ENCODE results near the gene ADD2.
A peak's percentile ranks its signal among the peaks of the same experiment; 100 is the strongest.

ADD2 gene

DNA sequence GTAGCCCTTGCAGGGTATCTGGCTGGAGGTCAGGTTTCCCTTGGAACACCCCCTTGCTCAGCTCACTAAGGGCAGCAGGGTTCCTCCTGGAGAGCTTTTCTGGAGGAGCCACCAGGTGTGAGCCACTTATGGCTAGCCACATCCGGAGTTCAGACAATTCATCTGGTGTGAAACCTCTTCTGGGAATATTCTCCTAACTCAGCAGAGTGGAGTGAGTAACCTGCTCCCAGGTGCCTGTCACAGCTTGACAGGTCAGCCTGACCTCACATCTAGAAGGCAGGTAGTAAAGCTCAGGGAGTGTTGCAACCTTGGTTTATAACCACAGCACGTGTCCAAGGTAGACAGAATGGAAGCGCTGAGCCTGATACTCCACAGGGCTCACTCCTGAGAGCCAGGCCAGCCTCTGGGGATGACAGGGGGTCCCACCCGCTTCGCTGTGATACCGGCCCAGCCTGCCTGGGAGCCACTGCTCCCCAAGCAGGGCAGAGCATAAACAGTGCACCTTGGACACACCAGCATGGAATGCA, 151.8 kb downstream of the ADD2 start:
- intact Hi-C loops (cut with DNase I) = loop anchor here (5.0 kb wide), 1 partner anchor 314 kb away; the partner anchor contains the start of gene FAM136A
- no peak for DNase-seq

DNA sequence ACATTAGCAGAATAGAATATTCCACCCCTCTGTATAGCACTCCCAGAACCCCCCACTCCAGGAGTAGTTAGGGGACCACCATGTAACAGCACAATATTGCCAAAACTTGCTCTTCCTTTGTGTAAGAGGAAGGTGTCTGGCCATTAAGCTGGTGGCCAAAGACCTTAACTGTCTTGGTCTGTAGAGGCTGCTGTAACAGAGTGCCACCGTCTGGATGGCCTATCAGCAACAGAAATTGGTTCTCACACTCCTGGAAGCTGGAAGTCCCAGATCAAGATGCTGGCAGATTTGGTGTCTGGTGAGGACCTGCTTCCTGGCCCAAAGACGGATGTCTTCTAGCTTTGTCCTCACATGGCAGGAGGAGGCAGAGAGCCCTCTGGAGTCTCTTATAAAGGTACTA, 152.8 kb downstream of the ADD2 start:
- DNase-seq = peak in 2 of 10 donors; percentile 34 to 47
- intact Hi-C loops (cut with DNase I) = loop anchor here (5.0 kb wide), 1 partner anchor 313 kb away; the partner anchor contains the start of gene FAM136A

DNA sequence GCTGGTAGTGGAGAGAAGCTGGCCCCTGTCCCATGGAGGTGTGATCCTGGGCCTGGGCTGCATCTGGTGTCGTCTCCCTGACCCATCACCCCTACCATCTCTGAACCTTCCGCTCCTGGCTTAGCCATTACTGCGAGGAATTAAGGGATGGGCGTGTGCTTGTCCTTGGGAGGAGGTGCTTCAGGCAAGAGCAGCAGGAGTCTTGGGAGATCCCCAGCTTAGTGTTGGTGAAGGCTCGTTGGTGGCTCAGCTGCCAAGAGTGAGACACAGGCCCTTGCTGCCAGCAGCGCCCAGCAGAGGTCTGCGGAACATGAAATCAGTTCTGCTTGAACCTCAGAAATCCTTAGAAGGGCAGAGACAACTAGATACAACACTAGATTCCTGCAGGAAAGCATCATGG, 154.5 kb downstream of the ADD2 start:
- DNase-seq = no peak
- intact Hi-C loops (cut with DNase I) = no loop called here

DNA sequence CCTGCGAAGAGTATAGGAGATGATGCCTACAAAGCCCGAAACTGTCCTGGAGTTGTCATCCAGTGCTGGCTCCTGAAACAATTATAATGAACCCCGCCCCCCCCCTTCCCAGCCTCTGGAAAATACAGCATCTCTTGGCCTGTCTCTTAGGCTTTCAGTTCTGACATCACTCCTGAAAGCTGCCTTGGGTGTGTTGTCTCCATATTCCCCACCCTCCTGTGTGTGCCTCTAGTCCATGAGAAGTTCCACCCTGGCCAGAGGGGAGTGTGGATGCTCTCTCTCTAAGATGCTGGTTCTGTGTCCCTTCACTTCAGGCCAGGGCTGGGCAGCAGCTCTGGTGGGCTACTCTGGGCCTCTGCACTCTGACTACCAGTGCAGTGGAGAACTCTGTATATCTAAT, 155.4 kb downstream of the ADD2 start:
- no peak for DNase-seq
- intact Hi-C loops (cut with DNase I) = no loop called here

DNA sequence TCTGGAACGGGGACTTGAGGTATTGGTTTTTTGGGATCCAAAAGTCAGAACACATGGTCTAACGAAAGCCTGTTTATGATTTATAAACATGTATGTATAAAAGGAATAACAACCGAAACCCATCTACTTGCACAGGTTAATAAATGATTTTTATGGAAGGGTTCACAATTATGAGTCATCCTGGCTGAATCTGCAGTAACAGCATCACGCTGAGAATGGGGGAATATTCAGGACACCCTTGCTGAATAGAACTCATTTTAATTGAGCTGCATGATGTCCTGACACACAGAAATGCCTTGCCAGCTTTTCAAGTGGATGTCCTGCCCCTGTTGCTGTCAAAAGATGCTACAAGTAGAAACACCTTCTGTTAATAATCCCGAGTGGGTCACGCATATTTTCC, 159.6 kb downstream of the ADD2 start:
- no peak for DNase-seq
- intact Hi-C loops (cut with DNase I) = no loop called here

DNA sequence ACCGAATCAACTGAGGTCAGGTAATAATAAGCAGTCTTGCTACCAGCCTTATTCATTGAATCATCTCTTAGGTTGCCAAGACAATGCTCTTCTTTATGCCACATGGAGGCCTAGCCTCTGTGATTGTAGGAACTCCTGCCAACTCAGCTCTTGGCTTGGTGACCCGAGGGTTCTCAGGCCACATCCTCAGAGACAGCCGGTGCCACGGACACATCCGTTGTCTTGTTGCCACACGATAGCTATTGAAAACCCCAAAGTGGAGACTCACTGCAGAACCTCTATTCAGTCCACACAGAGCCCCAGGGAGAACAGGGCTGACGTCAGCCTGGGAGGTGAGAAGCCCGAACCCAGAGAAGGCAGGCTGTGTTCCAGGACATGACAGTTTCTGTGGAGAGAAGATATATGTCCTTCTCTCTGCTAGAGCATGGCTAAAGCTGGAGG, 160.9 kb downstream of the ADD2 start:
- DNase-seq = peak in 2 of 10 donors; percentile 41 to 42
- intact Hi-C loops (cut with DNase I) = no loop called here

Data from posterior cingulate gyrus (tissue), 11 donors.